Testis (tissue), 3 donors: ENCODE results near the gene STON2. TPM values are rescaled to one million over a fixed set of nuclear protein-coding genes. Genes with fewer than 3 reads are reported as not detected.

Source experiments
- DNase-seq: peaks from one replicate; pipeline ENCODE4 v3.0.0-alpha.2; 2019
- H3K27ac ChIP-seq, 2 donors: fragments of 200-600 bp; sonication (generic); one replicate each; pipeline ENCODE4 v1.5.1; 2019
- H3K27me3 ChIP-seq: fragments of 200-600 bp; sonication (generic); one replicate; pipeline ENCODE4 v1.5.1; 2019
- H3K36me3 ChIP-seq: fragments of 200-600 bp; sonication (generic); one replicate; pipeline ENCODE4 v1.5.1; 2017; ENCODE audit warnings: low read depth; ENCODE audit errors: missing control alignments
- H3K4me1 ChIP-seq: fragments of 200-600 bp; sonication (generic); one replicate; pipeline ENCODE4 v1.5.1; 2019
- H3K4me3 ChIP-seq, 2 donors: fragments of 200-600 bp; sonication (generic); one replicate each; pipeline ENCODE4 v1.5.1; 2017 to 2019
- H3K9me3 ChIP-seq: fragments of 200-600 bp; sonication (generic); one replicate; pipeline ENCODE4 v1.5.1; 2017
- CTCF ChIP-seq, 3 experiments: fragments of 450-650 bp in 2 of 3; fragments of 200-600 bp in 1 of 3; sonication (generic) in 1 of 3; IDR thresholded peaks; one replicate each; pipeline ENCODE4 v1.5.1; 2016 to 2019; ENCODE audit warnings: antibody characterized with exemption in 3 of 3, mild to moderate bottlenecking in 2 of 3, moderate library complexity in 1 of 3
- POLR2A ChIP-seq: fragments of 450-650 bp; IDR thresholded peaks from one replicate; pipeline ENCODE4 v1.6.1; 2017; ENCODE audit warnings: antibody characterized with exemption, mild to moderate bottlenecking, moderate library complexity
- WGBS, 2 donors: methylation state at CpG; one replicate each; pipeline ENCODE4 v1.1.5; 2018; 5-methylcytosine and 5-hydroxymethylcytosine counted together
- intact Hi-C: fragments of 100-400 bp; cut with DNase I; formaldehyde crosslinking; loops from one replicate; pipeline ENCODE4 v1.15.1; 2023; ENCODE audit warnings: low total_unique reads
- polyA plus RNA-seq: library from polyadenylated mRNA; stranded (reverse); fragments of 350-450 nt; fragmentation: Illumina TruSeq; extraction: RNeasy Lipid Tissue Mini Kit (QIAGEN cat#74804); gene quantifications from one replicate; pipeline ENCODE4 v1.2.3, GENCODE V29; 2014; ENCODE audit warnings: low read depth, low replicate concordance; ENCODE audit not compliant: insufficient read depth
- total RNA-seq, 2 donors: library from RNA; depleted of rRNA; stranded (reverse); fragments of >200 nt; gene quantifications; one replicate each; pipeline ENCODE4 v1.2.3, GENCODE V29; 2016

The STON2 gene
- total and polyA plus RNA-seq, 3 donors from 2014 or later, result 8.3 to 38.5 (median 22.8) TPM

DNA sequence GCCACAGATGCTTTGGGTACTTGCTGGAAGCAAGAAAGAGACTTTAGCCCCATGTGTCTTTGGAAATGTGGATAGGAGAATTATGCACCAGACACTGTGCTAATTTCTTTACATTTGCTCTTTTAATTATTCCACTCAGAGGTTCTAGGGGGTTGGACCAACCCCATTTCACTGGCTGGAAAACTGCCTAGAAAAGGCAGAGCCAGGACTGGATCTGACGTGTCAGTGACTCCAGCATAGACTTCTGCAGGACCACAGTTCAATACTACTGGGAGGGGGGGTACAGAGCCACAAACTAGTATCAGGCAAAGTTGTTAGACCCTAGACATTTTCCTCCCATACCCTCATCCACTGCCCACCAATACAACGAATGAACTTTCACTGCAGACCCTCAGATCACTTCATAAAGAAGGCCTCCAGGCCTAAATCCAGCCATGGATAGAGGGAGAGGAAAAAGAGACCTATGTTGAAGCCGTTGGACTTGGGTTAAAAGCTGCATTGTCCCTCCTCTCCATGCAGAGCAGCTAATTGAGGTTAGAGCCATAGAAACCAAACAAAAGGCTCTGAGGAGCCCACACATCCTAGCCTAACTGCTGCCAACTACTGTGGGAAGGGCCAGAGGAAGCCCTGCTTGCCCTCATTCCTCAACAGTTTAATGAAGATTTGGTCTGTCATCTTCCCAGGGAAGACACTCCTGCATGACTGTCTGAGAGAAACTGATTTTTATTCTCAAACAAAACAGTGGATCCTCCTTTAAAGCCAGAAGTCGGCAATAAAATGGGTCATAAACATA is 68.7 kb downstream of the STON2 start:
- no peaks in the 10 kb centered on the region for H3K27me3 ChIP-seq
- 76% methylated on average over 4 of the region's 4 CpGs for WGBS, 2 donors
- no peaks in the 10 kb centered on the region for H3K4me1 ChIP-seq
- H3K4me3 ChIP-seq, result no peak overlapping the region
- intact Hi-C loops, result no loop called here
- DNase-seq, result no peak
- H3K9me3 ChIP-seq, result no peaks in the 10 kb centered on the region
- H3K27ac ChIP-seq, result no peak overlapping the region
- no peaks in the 10 kb centered on the region for H3K36me3 ChIP-seq
- TF ChIP-seq POLR2A (no peak), CTCF (IDR thresholded peaks at IDR 0.05) (no peak)

DNA sequence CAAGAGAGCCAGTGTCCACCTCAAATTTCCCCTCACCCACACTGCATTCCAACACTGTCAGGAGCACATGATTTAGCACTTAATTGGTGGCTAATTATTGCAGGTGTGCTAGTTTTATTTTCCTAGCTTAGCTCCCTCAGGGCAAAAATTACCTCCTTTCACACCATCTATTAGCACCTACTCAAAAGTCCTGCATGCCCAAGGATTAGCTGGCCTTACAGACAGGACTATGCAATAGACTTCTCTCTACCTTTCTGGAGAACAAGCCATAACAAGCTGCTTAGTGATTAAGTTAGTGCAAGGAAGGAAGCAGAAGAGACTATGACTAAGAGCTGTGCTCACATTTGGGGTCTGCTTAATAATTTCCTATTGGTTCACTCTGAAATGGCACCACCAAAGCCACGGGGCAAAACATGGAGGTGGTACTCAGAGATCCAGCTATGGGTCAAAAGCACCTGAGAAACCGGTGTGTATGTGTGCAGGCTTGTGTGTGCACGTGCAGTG is 69.5 kb downstream of the STON2 start:
- no peak for DNase-seq
- H3K4me3 ChIP-seq, result no peak overlapping the region

GRCh38 chr14:81329640-81330381 is 70.3 kb downstream of the STON2 start:
- Histone ChIP-seq H3K27me3 (no peaks in the 10 kb centered on the region), H3K9me3 (no peaks in the 10 kb centered on the region), H3K36me3 (no peaks in the 10 kb centered on the region), H3K27ac (no peak overlapping the region), H3K4me3 (no peak overlapping the region), H3K4me1 (no peaks in the 10 kb centered on the region)
- DNase-seq, result no peak
- 85 to 86% methylated on average over 9 of the region's 9 CpGs for WGBS, 2 donors
- intact Hi-C loops, result no loop called here
- TF ChIP-seq CTCF (IDR thresholded peaks at IDR 0.05) (no peak), POLR2A (no peak)

More for the DNA sequence above, 69.5 kb downstream of the STON2 start:
- Histone ChIP-seq H3K36me3 (no peaks in the 10 kb centered on the region), H3K27me3 (no peaks in the 10 kb centered on the region), H3K4me1 (no peaks in the 10 kb centered on the region), H3K27ac (no peak overlapping the region), H3K9me3 (no peaks in the 10 kb centered on the region)
- TF ChIP-seq CTCF (IDR thresholded peaks at IDR 0.05), result no peak
- no peak for TF ChIP-seq POLR2A
- intact Hi-C loops, result no loop called here
- 80 to 86% methylated on average over 3 of the region's 3 CpGs for WGBS, 2 donors

DNA sequence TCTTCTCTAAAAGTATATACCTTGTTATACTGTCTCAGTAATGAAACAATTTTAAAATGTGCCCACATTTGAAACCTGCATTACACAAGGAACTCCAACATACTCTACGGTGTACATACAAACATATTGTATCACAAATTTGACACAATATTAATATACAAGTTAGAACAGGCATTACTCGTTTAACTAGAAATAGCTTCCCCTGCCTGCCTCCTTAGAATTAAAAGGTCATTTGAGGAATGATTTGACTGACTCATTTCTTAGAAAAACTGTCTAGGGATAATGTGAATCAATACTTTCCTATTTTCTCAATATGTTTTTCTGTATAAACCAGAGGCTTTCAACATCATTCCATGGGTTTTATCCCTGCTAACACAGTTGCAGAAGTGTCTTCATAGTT is 73.7 kb downstream of the STON2 start:
- TF ChIP-seq POLR2A (no peak), CTCF (IDR thresholded peaks at IDR 0.05) (no peak)
- Histone ChIP-seq H3K27me3 (no peaks in the 10 kb centered on the region), H3K27ac (no peak overlapping the region), H3K9me3 (no peaks in the 10 kb centered on the region), H3K36me3 (no peaks in the 10 kb centered on the region), H3K4me3 (no peak overlapping the region), H3K4me1 (no peaks in the 10 kb centered on the region)
- intact Hi-C loops, result no loop called here
- 69 to 90% methylated on average over 2 of the region's 2 CpGs for WGBS, 2 donors
- DNase-seq, result no peak
